HFF-Myc (cell line): ENCODE results near the gene PRR19.

Source experiments
- DNase-seq: peaks from one replicate; pipeline ENCODE4 v3.0.0-alpha.2; 2011; ENCODE audit warnings: low read depth; ENCODE audit errors: extremely low read depth
- H3K4me3 ChIP-seq: replicated peaks from 2 replicates; pipeline ENCODE4 v1.5.1; 2011; ENCODE audit warnings: low read depth, mild to moderate bottlenecking, control low read depth, low read length
- CTCF ChIP-seq: IDR thresholded peaks from 2 replicates; pipeline ENCODE4 v1.5.1; 2012; ENCODE audit warnings: mild to moderate bottlenecking, low read depth, low read length, control low read depth; ENCODE audit errors: missing control alignments

The PRR19 gene

DNA sequence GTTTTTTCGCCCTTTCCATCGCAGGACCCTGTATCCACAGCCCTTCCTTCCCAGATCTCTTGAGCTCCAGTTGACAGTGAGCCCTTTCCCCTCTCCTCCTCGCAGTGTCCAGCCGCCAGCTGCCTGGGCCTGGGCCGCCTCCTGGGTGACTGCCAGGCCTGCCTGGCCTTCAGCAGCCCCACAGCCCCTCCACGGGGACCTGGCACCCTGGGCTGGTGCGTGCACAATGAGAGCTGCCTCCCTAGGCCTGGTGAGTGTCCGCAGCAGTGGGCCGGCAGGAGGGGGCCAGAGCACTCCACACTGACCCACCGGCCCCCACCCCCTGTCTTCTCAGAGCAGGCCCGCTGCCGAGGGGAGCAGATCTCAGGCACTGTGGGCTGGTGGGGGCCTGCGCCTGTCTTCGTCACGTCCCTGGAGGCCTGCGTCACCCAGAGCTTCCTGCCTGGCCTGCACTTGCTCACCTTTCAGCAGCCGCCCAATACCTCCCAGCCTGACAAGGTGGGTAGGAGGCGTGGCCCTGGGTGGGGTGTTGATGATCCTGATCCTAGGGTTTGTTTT, 42.5 kb downstream of the PRR19 start:
- no peak overlapping the region for H3K4me3 ChIP-seq
- TF ChIP-seq CTCF, result no peak
- no peak for DNase-seq

DNA sequence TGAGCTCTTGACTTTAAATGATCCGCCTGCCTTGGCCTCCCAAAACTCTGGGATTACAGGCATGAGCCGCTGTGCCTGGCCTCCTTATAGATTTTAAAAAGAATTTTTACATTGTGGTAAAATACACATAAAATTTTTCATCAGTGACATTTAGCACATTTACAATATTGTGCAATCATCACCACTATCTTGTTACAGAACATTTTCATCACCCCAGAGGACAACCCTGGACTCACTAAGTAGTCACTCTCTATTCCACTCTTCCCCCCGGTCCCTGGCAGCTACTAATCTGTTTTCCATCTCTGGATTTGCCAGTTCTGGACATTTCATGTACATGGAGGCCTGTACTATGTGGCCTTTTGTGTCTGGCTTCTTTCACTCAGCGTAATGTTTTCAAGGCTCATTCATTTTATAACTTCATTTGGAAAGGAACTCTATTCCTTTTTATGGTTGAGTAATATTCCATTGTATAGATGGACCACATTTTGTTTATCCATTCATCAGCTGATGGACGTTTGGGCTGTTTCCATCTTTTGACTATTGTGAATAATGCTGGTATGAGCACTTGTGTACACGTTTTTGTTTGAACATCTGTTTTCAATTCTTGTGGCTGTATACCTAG, 43.4 kb downstream of the PRR19 start:
- DNase-seq, result no peak
- TF ChIP-seq CTCF, result no peak
- H3K4me3 ChIP-seq, result no peak overlapping the region

- H3K4me3 ChIP-seq, result no peak overlapping the region
Measured at GRCh38 chr19:42348211-42348610, 46.3 kb downstream of the PRR19 start.

DNA sequence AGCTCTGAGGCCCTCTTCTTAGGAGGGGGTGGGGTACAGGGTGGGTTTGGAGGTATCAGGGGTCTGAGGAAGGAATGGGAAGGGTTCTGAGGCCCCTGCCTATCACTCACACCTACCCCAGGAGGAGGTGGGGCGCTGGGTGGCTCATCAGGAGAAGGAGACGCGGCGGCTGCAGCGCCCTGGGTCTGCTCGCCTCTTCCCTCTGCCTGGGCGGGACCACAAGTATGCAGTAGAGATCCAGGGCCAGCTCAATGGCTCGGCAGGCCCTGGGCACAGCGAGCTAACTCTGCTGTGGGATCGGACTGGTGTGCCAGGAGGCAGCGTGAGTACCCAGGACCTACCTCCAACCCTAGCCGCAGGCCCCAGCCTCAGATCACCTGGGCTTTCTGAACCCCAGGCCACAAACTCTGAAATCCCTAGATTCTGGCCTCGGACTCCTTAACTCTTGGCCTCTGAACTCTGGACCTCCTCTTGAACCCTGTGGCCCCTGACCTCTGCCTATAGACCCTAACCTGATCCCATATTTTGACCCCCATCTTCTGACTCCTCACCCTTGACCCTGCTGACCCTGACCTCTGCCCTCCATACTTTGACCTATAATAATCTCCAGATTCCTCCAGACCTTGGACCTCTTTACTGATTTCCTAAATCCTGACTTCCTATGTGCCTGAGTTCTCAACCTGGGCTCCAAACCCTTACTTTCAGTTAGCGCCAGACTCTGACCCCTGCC, 47.6 kb downstream of the PRR19 start:
- H3K4me3 ChIP-seq, result no peak overlapping the region
- DNase-seq, result no peak
- no peak for TF ChIP-seq CTCF

More at GRCh38 chr19:42348211-42348610, 46.3 kb downstream of the PRR19 start:
- no peak for TF ChIP-seq CTCF
- no peak for DNase-seq

- TF ChIP-seq CTCF, result no peak
- H3K4me3 ChIP-seq, result no peak overlapping the region
- no peak for DNase-seq
Measured at GRCh38 chr19:42350417-42350816, 48.5 kb downstream of the PRR19 start.

DNA sequence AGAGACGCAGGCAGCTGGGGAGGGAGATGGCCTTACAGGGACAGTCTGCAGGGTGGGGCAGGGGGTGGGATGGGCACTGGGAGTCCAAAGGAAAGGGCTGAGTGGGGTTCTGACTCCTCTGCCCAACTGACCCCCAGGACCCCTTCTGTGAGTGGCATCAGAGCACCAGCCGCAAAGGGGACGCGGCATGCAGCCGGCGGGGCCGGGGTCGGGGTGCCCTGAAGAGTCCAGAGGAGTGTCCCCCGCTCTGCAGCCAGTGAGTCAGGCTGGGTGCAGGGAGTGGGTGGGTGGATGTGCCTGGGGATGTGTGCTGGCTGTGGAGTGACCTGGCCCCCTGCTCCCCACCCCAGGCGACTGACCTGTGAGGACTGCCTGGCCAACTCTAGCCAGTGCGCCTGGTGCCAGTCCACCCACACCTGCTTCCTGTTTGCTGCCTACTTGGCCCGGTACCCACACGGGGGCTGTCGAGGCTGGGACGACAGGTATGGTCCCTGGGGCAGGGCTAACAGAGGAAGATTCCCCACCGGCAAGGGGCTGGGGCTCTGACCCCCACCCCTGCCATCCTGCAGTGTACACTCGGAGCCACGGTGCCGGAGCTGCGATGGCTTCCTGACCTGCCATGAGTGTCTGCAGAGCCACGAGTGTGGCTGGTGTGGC, 49.3 kb downstream of the PRR19 start:
- no peak overlapping the region for H3K4me3 ChIP-seq
- TF ChIP-seq CTCF, result no peak
- DNase-seq, result no peak
